Effector memory CD4-positive, alpha-beta T cell (primary cell): Measurements from ENCODE around the gene CHERP.
"Not testable (repeated sequence)": the region's sequence is repeated elsewhere in the genome, so short reads cannot be mapped to it uniquely, and the experiment has no call there.

ENCODE experiments used
- DNase-seq, 3 donors: peaks; one replicate each; pipeline ENCODE4 v3.0.0-alpha.2; 2020
- H3K27ac ChIP-seq: 2 replicates; pipeline ENCODE4 v1.7.0; 2013; ENCODE audit warnings: mild to moderate bottlenecking, low read length, moderate library complexity; ENCODE audit not compliant: insufficient read depth, poor library complexity, severe bottlenecking
- H3K27me3 ChIP-seq: replicated peaks from 2 replicates; pipeline ENCODE4 v1.7.0; 2013; ENCODE audit warnings: mild to moderate bottlenecking, low read length; ENCODE audit not compliant: insufficient read depth, control insufficient read depth, poor library complexity, severe bottlenecking
- H3K36me3 ChIP-seq: 2 replicates; pipeline ENCODE4 v1.7.0; 2013; ENCODE audit warnings: mild to moderate bottlenecking, low read length, moderate library complexity; ENCODE audit not compliant: control insufficient read depth, insufficient read depth
- H3K4me1 ChIP-seq: 2 replicates; pipeline ENCODE4 v1.7.0; 2013; ENCODE audit warnings: low read length, mild to moderate bottlenecking; ENCODE audit not compliant: control insufficient read depth, insufficient read depth, poor library complexity, severe bottlenecking
- H3K4me3 ChIP-seq: 2 replicates; pipeline ENCODE4 v1.7.0; 2013; ENCODE audit warnings: low read length, low read depth, mild to moderate bottlenecking; ENCODE audit not compliant: insufficient read depth, poor library complexity, severe bottlenecking
- H3K9me3 ChIP-seq: 2 replicates; pipeline ENCODE4 v1.7.0; 2013; ENCODE audit warnings: mild to moderate bottlenecking, low read length, moderate library complexity; ENCODE audit not compliant: control insufficient read depth

Gene CHERP

GRCh38 chr19:16477311-16477710 is 64.9 kb downstream of the CHERP start:
- H3K4me3 ChIP-seq: no peak overlapping the region
- no peak overlapping the region for H3K27ac ChIP-seq

GRCh38 chr19:16476401-16476800 is 65.8 kb downstream of the CHERP start:
- Histone ChIP-seq H3K27ac (no peak overlapping the region), H3K36me3 (no peaks in the 10 kb centered on the region), H3K4me3 (no peak overlapping the region), H3K4me1 (peaks cover 4% of the 10 kb centered on the region), H3K9me3 (no peaks in the 10 kb centered on the region), H3K27me3 (no peaks in the 10 kb centered on the region)
- DNase-seq: no peak

More at GRCh38 chr19:16477311-16477710, 64.9 kb downstream of the CHERP start:
- DNase-seq: no peak
- H3K36me3 ChIP-seq: no peaks in the 10 kb centered on the region
- H3K9me3 ChIP-seq: no peaks in the 10 kb centered on the region
- H3K4me1 ChIP-seq: peaks cover 2% of the 10 kb centered on the region
- no peaks in the 10 kb centered on the region for H3K27me3 ChIP-seq

GRCh38 chr19:16473875-16474392 is 68.3 kb downstream of the CHERP start:
- DNase-seq: no peak
- Histone ChIP-seq H3K9me3 (no peaks in the 10 kb centered on the region), H3K36me3 (no peaks in the 10 kb centered on the region), H3K27me3 (no peaks in the 10 kb centered on the region), H3K4me1 (peaks cover 12% of the 10 kb centered on the region), H3K27ac (no peak overlapping the region), H3K4me3 (no peak overlapping the region)

- Histone ChIP-seq H3K36me3 (no peaks in the 10 kb centered on the region), H3K27ac (no peak overlapping the region), H3K4me1 (peaks cover 12% of the 10 kb centered on the region), H3K9me3 (no peaks in the 10 kb centered on the region), H3K27me3 (no peaks in the 10 kb centered on the region), H3K4me3 (no peak overlapping the region)
- no peak for DNase-seq
These were observed 69.2 kb downstream of the CHERP start for GRCh38 chr19:16472992-16473391.

- not testable (repeated sequence) for H3K36me3 ChIP-seq, H3K27me3 ChIP-seq, H3K9me3 ChIP-seq, DNase-seq
- Histone ChIP-seq H3K4me1 (peaks cover 12% of the 10 kb centered on the region), H3K27ac (peak overlapping the region; percentile 69), H3K4me3 (peak overlapping the region; percentile 74)
These were observed 69.7 kb downstream of the CHERP start for GRCh38 chr19:16472559-16472899.

GRCh38 chr19:16470911-16471811 is 71.1 kb downstream of the CHERP start:
- Histone ChIP-seq H3K4me3 (peak overlapping the region; percentile 74), H3K9me3 (no peaks in the 10 kb centered on the region), H3K36me3 (no peaks in the 10 kb centered on the region), H3K27ac (peak overlapping the region; percentile 69), H3K4me1 (peaks cover 12% of the 10 kb centered on the region), H3K27me3 (no peaks in the 10 kb centered on the region)
- no peak for DNase-seq

GRCh38 chr19:16470541-16470910 is 71.7 kb downstream of the CHERP start:
- Histone ChIP-seq H3K9me3 (no peaks in the 10 kb centered on the region), H3K4me1 (peaks cover 12% of the 10 kb centered on the region), H3K4me3 (peak overlapping the region; percentile 74), H3K27ac (no peak overlapping the region), H3K27me3 (no peaks in the 10 kb centered on the region), H3K36me3 (no peaks in the 10 kb centered on the region)
- no peak for DNase-seq
